HFF-Myc (cell line): Measurements from ENCODE around the gene CYRIA.

ENCODE experiments used
- DNase-seq: peaks from one replicate; pipeline ENCODE4 v3.0.0-alpha.2; 2011; ENCODE audit warnings: low read depth; ENCODE audit errors: extremely low read depth
- H3K4me3 ChIP-seq: replicated peaks from 2 replicates; pipeline ENCODE4 v1.5.1; 2011; ENCODE audit warnings: low read depth, mild to moderate bottlenecking, control low read depth, low read length
- CTCF ChIP-seq: IDR thresholded peaks from 2 replicates; pipeline ENCODE4 v1.5.1; 2012; ENCODE audit warnings: mild to moderate bottlenecking, low read depth, low read length, control low read depth; ENCODE audit errors: missing control alignments

CYRIA gene

GRCh38 chr2:16693854-16694253 is 28.2 kb upstream of the CYRIA start:
- no peak for DNase-seq
- no peak overlapping the region for H3K4me3 ChIP-seq
- no peak for TF ChIP-seq CTCF

- no peak for DNase-seq
- TF ChIP-seq CTCF = no peak
- no peak overlapping the region for H3K4me3 ChIP-seq
Observed at GRCh38 chr2:16691261-16691660, 25.6 kb upstream of the CYRIA start.

- H3K4me3 ChIP-seq = no peak overlapping the region
- DNase-seq = no peak
- TF ChIP-seq CTCF = no peak
Observed at GRCh38 chr2:16687955-16688354, 22.3 kb upstream of the CYRIA start.

- no peak overlapping the region for H3K4me3 ChIP-seq
- no peak for TF ChIP-seq CTCF
- DNase-seq = no peak
Observed at GRCh38 chr2:16687222-16687621, 21.6 kb upstream of the CYRIA start.

GRCh38 chr2:16686641-16687040 is 21.0 kb upstream of the CYRIA start:
- no peak overlapping the region for H3K4me3 ChIP-seq
- TF ChIP-seq CTCF = no peak
- no peak for DNase-seq

- no peak overlapping the region for H3K4me3 ChIP-seq
- no peak for TF ChIP-seq CTCF
- DNase-seq = no peak
Observed at GRCh38 chr2:16685340-16685715, 19.7 kb upstream of the CYRIA start.

- no peak for DNase-seq
- no peak overlapping the region for H3K4me3 ChIP-seq
- TF ChIP-seq CTCF = no peak
Observed at GRCh38 chr2:16684676-16685339, 19.2 kb upstream of the CYRIA start.
